ENCODE results near the gene EFNA5. TPM values are rescaled to one million over a fixed set of nuclear protein-coding genes. Genes with fewer than 3 reads are reported as not detected.

EFNA5 gene
- polyA plus RNA-seq, 1 of the 3 experiments (the other 2 are of a cell fraction), result 0.81 TPM

DNA sequence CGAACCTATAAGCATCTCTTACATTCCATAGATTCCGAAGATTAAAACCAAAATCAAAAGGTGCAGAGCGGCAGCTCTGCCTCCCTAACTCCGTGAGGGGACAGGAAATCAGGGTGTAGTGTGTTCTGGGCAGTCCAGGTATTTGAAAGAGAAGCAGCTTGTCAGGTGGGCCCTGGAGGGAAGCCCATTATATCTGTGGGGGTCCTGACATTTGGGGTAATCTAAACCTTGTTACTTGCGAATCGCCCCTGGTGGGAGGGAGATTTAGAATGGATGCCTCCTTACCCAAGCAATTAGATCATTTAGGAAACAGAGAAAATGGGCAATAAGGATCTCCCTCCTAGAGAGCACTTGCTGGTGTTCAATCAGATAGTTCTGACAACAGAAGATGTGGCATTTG, 126.9 kb downstream of the EFNA5 start:
- Histone ChIP-seq H3K36me3 (replicated peaks in 1 of 2; ENCODE audit: control insufficient read depth in 1 of 2, insufficient read depth in 2 of 2, low read length in 1 of 2) (no peaks in the 10 kb centered on the region), H3K4me3 (ENCODE audit: low read depth in 2 of 2, low read length in 1 of 2) (no peak overlapping the region), H3K79me2 (ENCODE audit: insufficient read depth) (no peaks in the 10 kb centered on the region), H3K4me2 (no peak overlapping the region), H3K27me3 (ENCODE audit: insufficient read depth) (no peaks in the 10 kb centered on the region), H3K4me1 (ENCODE audit: control insufficient read depth in 1 of 2, insufficient read depth in 2 of 2, low read depth in 1 of 2, low read length in 1 of 2) (peaks cover 11 to 40% of the 10 kb centered on the region in 2 experiments; a peak in 3 of 4 replicates), H3K9me3 (no peaks in the 10 kb centered on the region), H3F3A (replicated peaks; ENCODE audit: insufficient read depth) (peaks cover 4% of the 10 kb centered on the region), H3K27ac (ENCODE audit: low read depth in 2 of 2, low read length in 1 of 2) (no peak overlapping the region; a peak in 2 of 4 replicates), H3K9ac (no peak overlapping the region), H2AFZ (ENCODE audit: low read depth) (no peak overlapping the region), H3K9me2 (no peaks in the 10 kb centered on the region), H4K20me1 (ENCODE audit: insufficient read depth) (no peaks in the 10 kb centered on the region)
- no peak for TF ChIP-seq RCOR1 (IDR thresholded peaks at IDR 0.05; ENCODE audit: low read length)
- no peak for TF ChIP-seq YY1 (IDR thresholded peaks at IDR 0.05; ENCODE audit: low read depth)
- no peak for TF ChIP-seq NFIC (IDR thresholded peaks at IDR 0.05; ENCODE audit: borderline replicate concordance)
- TF ChIP-seq TEAD4 (IDR thresholded peaks at IDR 0.05; ENCODE audit: borderline replicate concordance, insufficient read depth), result no peak
- no peak for TF ChIP-seq TAF1 (IDR thresholded peaks at IDR 0.05; ENCODE audit: borderline replicate concordance, low read depth, low read length)
- TF ChIP-seq MXI1 (IDR thresholded peaks at IDR 0.05; ENCODE audit: low read depth, low read length), result no peak
- TF ChIP-seq, protein P1, sequence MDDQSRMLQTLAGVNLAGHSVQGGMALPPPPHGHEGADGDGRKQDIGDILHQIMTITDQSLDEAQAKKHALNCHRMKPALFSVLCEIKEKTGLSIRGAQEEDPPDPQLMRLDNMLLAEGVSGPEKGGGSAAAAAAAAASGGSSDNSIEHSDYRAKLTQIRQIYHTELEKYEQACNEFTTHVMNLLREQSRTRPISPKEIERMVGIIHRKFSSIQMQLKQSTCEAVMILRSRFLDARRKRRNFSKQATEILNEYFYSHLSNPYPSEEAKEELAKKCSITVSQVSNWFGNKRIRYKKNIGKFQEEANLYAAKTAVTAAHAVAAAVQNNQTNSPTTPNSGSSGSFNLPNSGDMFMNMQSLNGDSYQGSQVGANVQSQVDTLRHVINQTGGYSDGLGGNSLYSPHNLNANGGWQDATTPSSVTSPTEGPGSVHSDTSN (IDR thresholded peaks at IDR 0.05), result no peak
- TF ChIP-seq ELF1 (IDR thresholded peaks at IDR 0.05), result no peak
- WGBS (ENCODE audit: low lambda C conversion rate), result 96% methylated on average over 6 of the region's 6 CpGs
- DNase-seq, result no peak
- ChIA-PET POLR2A (no interaction called here), CTCF (interaction anchor here (1.4 kb wide), 1 partner anchor 23 kb away, joined by 3 read pairs; no protein-coding TSS in a partner anchor)

DNA sequence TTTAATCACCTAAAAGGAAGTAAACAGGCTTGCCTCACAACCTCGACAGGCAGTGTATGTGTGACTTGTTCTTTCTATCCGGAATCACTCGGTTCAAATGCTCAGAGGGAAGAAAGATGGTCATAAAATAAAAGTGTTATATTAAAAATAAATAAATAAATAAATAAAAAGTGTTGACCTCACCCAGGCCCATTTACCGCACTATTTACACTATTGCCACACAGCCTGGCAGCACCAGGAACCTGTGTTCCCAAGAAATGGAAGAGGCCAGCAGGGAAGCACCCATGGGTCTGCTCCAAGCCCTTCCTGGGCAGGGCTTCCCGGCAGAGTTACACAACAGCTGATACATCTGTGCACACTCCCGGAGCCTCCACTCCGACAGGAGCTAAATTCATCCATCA, 127.9 kb downstream of the EFNA5 start:
- no peaks in the 10 kb centered on the region for H3K9me2 ChIP-seq
- ChIA-PET POLR2A (no interaction called here), CTCF (interaction anchor here (0.9 to 1.0 kb wide), 2 partner anchors 29 to 66 kb away, joined by 3 to 4 read pairs; no protein-coding TSS in a partner anchor)

DNA sequence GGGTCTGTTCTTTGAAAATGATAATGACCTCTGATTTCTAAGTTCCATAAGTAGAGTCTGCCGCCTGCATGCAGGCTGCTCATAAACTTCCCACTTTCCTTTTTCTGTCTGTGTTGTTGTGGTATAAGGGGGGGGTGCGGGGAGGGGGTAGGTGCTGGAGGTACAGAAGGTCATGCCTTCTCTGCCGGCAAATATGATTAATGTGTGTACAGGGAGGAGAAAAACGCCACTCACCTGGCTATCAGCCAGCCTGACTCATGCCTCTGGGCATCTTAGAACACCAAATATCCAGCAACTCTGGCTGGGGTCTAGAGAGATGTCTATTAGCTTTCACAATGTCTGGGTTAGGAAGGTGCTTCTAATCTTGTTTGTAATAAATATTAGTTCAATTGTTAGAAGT, 128.3 kb downstream of the EFNA5 start:
- Histone ChIP-seq H3K36me3 (replicated peaks in 1 of 2; ENCODE audit: control insufficient read depth in 1 of 2, insufficient read depth in 2 of 2, low read length in 1 of 2) (no peaks in the 10 kb centered on the region), H3K4me3 (ENCODE audit: low read depth in 2 of 2, low read length in 1 of 2) (peak overlapping the region; percentile 6 to 14; a peak in 2 of 4 replicates), H3K9ac (no peak overlapping the region), H4K20me1 (ENCODE audit: insufficient read depth) (no peaks in the 10 kb centered on the region), H3K27me3 (ENCODE audit: insufficient read depth) (no peaks in the 10 kb centered on the region), H3K9me3 (no peaks in the 10 kb centered on the region), H3K4me2 (peak overlapping the region; percentile 56), H3K79me2 (ENCODE audit: insufficient read depth) (no peaks in the 10 kb centered on the region), H3K9me2 (no peaks in the 10 kb centered on the region), H3K4me1 (ENCODE audit: control insufficient read depth in 1 of 2, insufficient read depth in 2 of 2, low read depth in 1 of 2, low read length in 1 of 2) (peaks cover 11 to 46% of the 10 kb centered on the region in 2 experiments; a peak in 3 of 4 replicates), H3F3A (replicated peaks; ENCODE audit: insufficient read depth) (peaks cover 8% of the 10 kb centered on the region), H3K27ac (ENCODE audit: low read depth in 2 of 2, low read length in 1 of 2) (peak overlapping the region; percentile 25 to 85; a peak in 3 of 4 replicates), H2AFZ (ENCODE audit: low read depth) (0 out of 2 replicates have a peak overlapping the region, but pooled peaks have one; percentile 10)
- ChIA-PET CTCF (interaction anchor here (0.9 to 1.0 kb wide), 3 partner anchors 30 to 67 kb away, joined by 3 to 4 read pairs (median 3); no protein-coding TSS in a partner anchor), POLR2A (no interaction called here)
- 1% methylated on average over 4 of the region's 4 CpGs for WGBS (ENCODE audit: low lambda C conversion rate)
- DNase-seq, result peak; percentile 50
- TF ChIP-seq, protein P1 (IDR thresholded peaks at IDR 0.05), result peak; percentile 96
- TF ChIP-seq GATA2 (CRISPR knock-in tag; IDR thresholded peaks at IDR 0.05), result peak; percentile 46
- TF ChIP-seq, protein P2, sequence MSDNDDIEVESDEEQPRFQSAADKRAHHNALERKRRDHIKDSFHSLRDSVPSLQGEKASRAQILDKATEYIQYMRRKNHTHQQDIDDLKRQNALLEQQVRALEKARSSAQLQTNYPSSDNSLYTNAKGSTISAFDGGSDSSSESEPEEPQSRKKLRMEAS (IDR thresholded peaks at IDR 0.05; ENCODE audit: low read depth), result peak; percentile 52; the same call in 1 of the 2 replicates
- TF ChIP-seq, protein P3, sequence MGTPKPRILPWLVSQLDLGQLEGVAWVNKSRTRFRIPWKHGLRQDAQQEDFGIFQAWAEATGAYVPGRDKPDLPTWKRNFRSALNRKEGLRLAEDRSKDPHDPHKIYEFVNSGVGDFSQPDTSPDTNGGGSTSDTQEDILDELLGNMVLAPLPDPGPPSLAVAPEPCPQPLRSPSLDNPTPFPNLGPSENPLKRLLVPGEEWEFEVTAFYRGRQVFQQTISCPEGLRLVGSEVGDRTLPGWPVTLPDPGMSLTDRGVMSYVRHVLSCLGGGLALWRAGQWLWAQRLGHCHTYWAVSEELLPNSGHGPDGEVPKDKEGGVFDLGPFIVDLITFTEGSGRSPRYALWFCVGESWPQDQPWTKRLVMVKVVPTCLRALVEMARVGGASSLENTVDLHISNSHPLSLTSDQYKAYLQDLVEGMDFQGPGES (IDR thresholded peaks at IDR 0.05; ENCODE audit: low read depth, low read length), result no peak
- peak; percentile 79 for TF ChIP-seq TCF12 (IDR thresholded peaks at IDR 0.05)
- peak; percentile 77 for TF ChIP-seq FOSL2 (IDR thresholded peaks at IDR 0.05; ENCODE audit: borderline replicate concordance, low read depth)
- TF ChIP-seq, protein P4, sequence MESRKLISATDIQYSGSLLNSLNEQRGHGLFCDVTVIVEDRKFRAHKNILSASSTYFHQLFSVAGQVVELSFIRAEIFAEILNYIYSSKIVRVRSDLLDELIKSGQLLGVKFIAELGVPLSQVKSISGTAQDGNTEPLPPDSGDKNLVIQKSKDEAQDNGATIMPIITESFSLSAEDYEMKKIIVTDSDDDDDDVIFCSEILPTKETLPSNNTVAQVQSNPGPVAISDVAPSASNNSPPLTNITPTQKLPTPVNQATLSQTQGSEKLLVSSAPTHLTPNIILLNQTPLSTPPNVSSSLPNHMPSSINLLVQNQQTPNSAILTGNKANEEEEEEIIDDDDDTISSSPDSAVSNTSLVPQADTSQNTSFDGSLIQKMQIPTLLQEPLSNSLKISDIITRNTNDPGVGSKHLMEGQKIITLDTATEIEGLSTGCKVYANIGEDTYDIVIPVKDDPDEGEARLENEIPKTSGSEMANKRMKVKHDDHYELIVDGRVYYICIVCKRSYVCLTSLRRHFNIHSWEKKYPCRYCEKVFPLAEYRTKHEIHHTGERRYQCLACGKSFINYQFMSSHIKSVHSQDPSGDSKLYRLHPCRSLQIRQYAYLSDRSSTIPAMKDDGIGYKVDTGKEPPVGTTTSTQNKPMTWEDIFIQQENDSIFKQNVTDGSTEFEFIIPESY (IDR thresholded peaks at IDR 0.05; ENCODE audit: borderline replicate concordance, low read depth), result 0 out of 2 replicates have a peak, but pooled peaks have one; percentile 51
- peak; percentile 42 for TF ChIP-seq CHD2 (IDR thresholded peaks at IDR 0.05; ENCODE audit: low read length, partially characterized antibody)
- peak; percentile 82; the same call in 1 of the 2 replicates for TF ChIP-seq RCOR1 (IDR thresholded peaks at IDR 0.05; ENCODE audit: low read length)

More for the DNA sequence above, 127.9 kb downstream of the EFNA5 start:
- Histone ChIP-seq H3K27me3 (ENCODE audit: insufficient read depth) (no peaks in the 10 kb centered on the region), H4K20me1 (ENCODE audit: insufficient read depth) (no peaks in the 10 kb centered on the region), H3K4me2 (peak overlapping the region; percentile 56; the same call in 1 of the 2 replicates), H3K36me3 (replicated peaks in 1 of 2; ENCODE audit: control insufficient read depth in 1 of 2, insufficient read depth in 2 of 2, low read length in 1 of 2) (no peaks in the 10 kb centered on the region), H3K79me2 (ENCODE audit: insufficient read depth) (no peaks in the 10 kb centered on the region), H3K9me3 (no peaks in the 10 kb centered on the region), H3K27ac (ENCODE audit: low read depth in 2 of 2, low read length in 1 of 2) (peak overlapping the region; percentile 25 to 85; a peak in 2 of 4 replicates), H3K9ac (no peak overlapping the region), H3K4me1 (ENCODE audit: control insufficient read depth in 1 of 2, insufficient read depth in 2 of 2, low read depth in 1 of 2, low read length in 1 of 2) (peaks cover 11 to 46% of the 10 kb centered on the region in 2 experiments; a peak in 3 of 4 replicates), H3F3A (replicated peaks; ENCODE audit: insufficient read depth) (peaks cover 8% of the 10 kb centered on the region), H2AFZ (ENCODE audit: low read depth) (no peak overlapping the region), H3K4me3 (ENCODE audit: low read depth in 2 of 2, low read length in 1 of 2) (0 out of 4 replicates have a peak overlapping the region, but pooled peaks of 1 of the 2 experiments have one; percentile 14)
- TF ChIP-seq FOXJ3 (CRISPR knock-in tag; IDR thresholded peaks at IDR 0.05) (peak; percentile 5; the same call in 1 of the 2 replicates), CHD2 (IDR thresholded peaks at IDR 0.05; ENCODE audit: low read length, partially characterized antibody) (no peak)
- no peak for DNase-seq
- 26% methylated on average over 7 of the region's 7 CpGs for WGBS (ENCODE audit: low lambda C conversion rate)

Measured in SK-N-SH (cell line).